GM23248 (cell line): ENCODE results near the gene KIF16B. TPM values are rescaled to one million over a fixed set of nuclear protein-coding genes. Genes with fewer than 3 reads are reported as not detected.
"Not testable (repeated sequence)": the region's sequence is repeated elsewhere in the genome, so short reads cannot be mapped to it uniquely, and the experiment has no call there.

Source experiments
- DNase-seq: peaks from one replicate; pipeline ENCODE4 v3.0.0-alpha.2; 2015
- H2AFZ ChIP-seq: fragments of 200-600 bp; sonication (generic); 2 replicates; pipeline ENCODE4 v1.6.1; 2016; ENCODE audit warnings: antibody characterized with exemption
- H3F3A ChIP-seq: fragments of 200-600 bp; sonication (generic); 2 replicates; pipeline ENCODE4 v1.6.1; 2016; ENCODE audit warnings: mild to moderate bottlenecking, antibody characterized with exemption, mixed run types; ENCODE audit not compliant: insufficient read depth
- H3K27ac ChIP-seq: fragments of 200-600 bp; sonication (generic); 2 replicates; pipeline ENCODE4 v1.5.1; 2016; ENCODE audit warnings: mild to moderate bottlenecking
- H3K27me3 ChIP-seq: fragments of 200-600 bp; sonication (generic); replicated peaks from 2 replicates; pipeline ENCODE4 v1.6.1; 2016; ENCODE audit warnings: mild to moderate bottlenecking; ENCODE audit not compliant: insufficient read depth
- H3K36me3 ChIP-seq: fragments of 200-600 bp; sonication (generic); 2 replicates; pipeline ENCODE4 v1.6.1; 2016; ENCODE audit warnings: low read depth, mild to moderate bottlenecking
- H3K4me1 ChIP-seq: fragments of 200-600 bp; sonication (generic); 2 replicates; pipeline ENCODE4 v1.6.1; 2016; ENCODE audit warnings: mild to moderate bottlenecking; ENCODE audit not compliant: insufficient read depth
- H3K4me2 ChIP-seq: fragments of 200-600 bp; sonication (generic); one replicate; pipeline ENCODE4 v1.6.1; 2016; ENCODE audit warnings: mild to moderate bottlenecking; ENCODE audit not compliant: unreplicated experiment
- H3K4me3 ChIP-seq: fragments of 200-600 bp; sonication (generic); 2 replicates; pipeline ENCODE4 v1.5.1; 2016; ENCODE audit warnings: mild to moderate bottlenecking
- H3K79me2 ChIP-seq: fragments of 200-600 bp; sonication (generic); 2 replicates; pipeline ENCODE4 v1.6.1; 2016; ENCODE audit warnings: mild to moderate bottlenecking; ENCODE audit not compliant: insufficient read depth
- H3K9ac ChIP-seq: fragments of 200-600 bp; sonication (generic); 2 replicates; pipeline ENCODE4 v1.6.1; 2016; ENCODE audit warnings: mild to moderate bottlenecking
- H3K9me2 ChIP-seq: fragments of 200-600 bp; sonication (generic); 2 replicates; pipeline ENCODE4 v1.6.1; 2016; ENCODE audit warnings: mixed run types, mild to moderate bottlenecking, moderate library complexity; ENCODE audit not compliant: insufficient read depth
- H3K9me3 ChIP-seq: fragments of 200-600 bp; sonication (generic); one replicate; pipeline ENCODE4 v1.6.1; 2017; ENCODE audit warnings: low read depth
- H4K20me1 ChIP-seq: fragments of 200-600 bp; sonication (generic); 2 replicates; pipeline ENCODE4 v1.6.0; 2016; ENCODE audit not compliant: insufficient read depth
- EZH2 ChIP-seq: fragments of 200-600 bp; sonication (generic); IDR thresholded peaks from 2 replicates; pipeline ENCODE4 v1.6.1; 2018; ENCODE audit warnings: antibody characterized with exemption, mild to moderate bottlenecking; ENCODE audit not compliant: insufficient read depth, poor library complexity, severe bottlenecking
- EZH2phosphoT487 ChIP-seq: fragments of 200-600 bp; sonication (generic); IDR thresholded peaks from 2 replicates; pipeline ENCODE4 v1.6.1; 2018; ENCODE audit warnings: antibody characterized with exemption, moderate library complexity, mild to moderate bottlenecking, low read depth; ENCODE audit not compliant: insufficient read depth
- WGBS, 2 experiments: methylation state at CpG; one replicate each; pipeline ENCODE4 v1.1.6; 2015 to 2017; ENCODE audit warnings: low lambda C conversion rate in 2 of 2, low coverage in 1 of 2; ENCODE audit errors: missing lambda C conversion rate in 2 of 2; 5-methylcytosine and 5-hydroxymethylcytosine counted together
- in situ Hi-C: fragments of 300-500 bp; cut with MboI; formaldehyde crosslinking; loops from 2 replicates; pipeline ENCODE4 v1.15.0; 2020
- polyA plus RNA-seq: library from polyadenylated mRNA; unstranded; fragments of >200 nt; fragmentation: Nextera tagmentation; extraction: Ambion mirVana; gene quantifications from 2 replicates; pipeline ENCODE4 v1.2.1, GENCODE V29; 2016
- total RNA-seq: library from RNA; depleted of rRNA; stranded (reverse); fragments of >200 nt; shearing (Covaris generic); gene quantifications from 2 replicates; pipeline ENCODE4 v1.2.3, GENCODE V29; 2014

Gene KIF16B
- total and polyA plus RNA-seq, 2 experiments from 2014 or later, result 1.7 to 2.6 TPM

- H3K27ac ChIP-seq, result no peak overlapping the region
- H3K36me3 ChIP-seq, result no peaks in the 10 kb centered on the region
- no peak overlapping the region for H2AFZ ChIP-seq
- no peaks in the 10 kb centered on the region for H3K79me2 ChIP-seq
- H3K4me3 ChIP-seq, result no peak overlapping the region
- WGBS, 2 experiments, result 74 to 81% methylated on average over 9 of the region's 9 CpGs
- no peaks in the 10 kb centered on the region for H3K27me3 ChIP-seq
- DNase-seq, result no peak
- no peak overlapping the region for H3K4me2 ChIP-seq
- in situ Hi-C loops, result no loop called here
- H3F3A ChIP-seq, result no peaks in the 10 kb centered on the region
- H3K9ac ChIP-seq, result no peak overlapping the region
- no peaks in the 10 kb centered on the region for H3K9me3 ChIP-seq
- no peaks in the 10 kb centered on the region for H4K20me1 ChIP-seq
- H3K9me2 ChIP-seq, result no peaks in the 10 kb centered on the region
- H3K4me1 ChIP-seq, result 0 out of 2 replicates have a peak, but pooled peaks cover 3% of the 10 kb centered on the region
- TF ChIP-seq EZH2 (no peak), EZH2phosphoT487 (no peak)
Observed at GRCh38 chr20:16526433-16527380, 46.5 kb downstream of the KIF16B start.

- H3K9ac ChIP-seq, H4K20me1 ChIP-seq, H3K4me2 ChIP-seq, DNase-seq, H2AFZ ChIP-seq, H3K9me2 ChIP-seq, H3F3A ChIP-seq, H3K9me3 ChIP-seq, H3K79me2 ChIP-seq, H3K36me3 ChIP-seq, H3K27me3 ChIP-seq, in situ Hi-C loops, H3K4me3 ChIP-seq, H3K27ac ChIP-seq, H3K4me1 ChIP-seq: not testable (repeated sequence)
- 79 to 82% methylated on average over 5 of the region's 5 CpGs for WGBS, 2 experiments
Observed at GRCh38 chr20:16522651-16523050, 50.6 kb downstream of the KIF16B start.

GRCh38 chr20:16520154-16520553, 53.1 kb downstream of the KIF16B start:
- Histone ChIP-seq H3K36me3 (no peaks in the 10 kb centered on the region), H3K9me2 (no peaks in the 10 kb centered on the region), H3K9me3 (no peaks in the 10 kb centered on the region), H3K4me1 (no peaks in the 10 kb centered on the region), H3K9ac (no peak overlapping the region), H3K27me3 (no peaks in the 10 kb centered on the region), H3K4me2 (no peak overlapping the region), H3K79me2 (no peaks in the 10 kb centered on the region), H3K27ac (no peak overlapping the region), H3K4me3 (no peak overlapping the region), H2AFZ (no peak overlapping the region), H3F3A (no peaks in the 10 kb centered on the region), H4K20me1 (no peaks in the 10 kb centered on the region)
- DNase-seq, result no peak
- WGBS, 2 experiments, result 84 to 86% methylated on average over 5 of the region's 5 CpGs
- in situ Hi-C loops, result no loop called here
- TF ChIP-seq EZH2 (no peak), EZH2phosphoT487 (no peak)

GRCh38 chr20:16519673-16520072, 53.6 kb downstream of the KIF16B start:
- in situ Hi-C loops, H3K4me2 ChIP-seq: not testable (repeated sequence)

GRCh38 chr20:16518784-16519084, 54.5 kb downstream of the KIF16B start:
- TF ChIP-seq EZH2phosphoT487, result no peak
- no peak for TF ChIP-seq EZH2
- H3K27me3 ChIP-seq, result no peaks in the 10 kb centered on the region
- H3K4me3 ChIP-seq, result no peak overlapping the region
- in situ Hi-C loops, result no loop called here
- no peaks in the 10 kb centered on the region for H3K36me3 ChIP-seq
- H3F3A ChIP-seq, result no peaks in the 10 kb centered on the region
- H2AFZ ChIP-seq, result no peak overlapping the region
- H3K4me2 ChIP-seq, result no peak overlapping the region
- no peaks in the 10 kb centered on the region for H3K79me2 ChIP-seq
- no peak overlapping the region for H3K9ac ChIP-seq
- no peak for DNase-seq
- H3K27ac ChIP-seq, result no peak overlapping the region
- H3K9me2 ChIP-seq, result no peaks in the 10 kb centered on the region
- no peaks in the 10 kb centered on the region for H4K20me1 ChIP-seq
- H3K4me1 ChIP-seq, result no peaks in the 10 kb centered on the region
- H3K9me3 ChIP-seq, result no peaks in the 10 kb centered on the region
- WGBS, 2 experiments, result 88 to 90% methylated on average over 4 of the region's 4 CpGs

More at GRCh38 chr20:16519673-16520072, 53.6 kb downstream of the KIF16B start:
- H4K20me1 ChIP-seq, H3K27ac ChIP-seq, H3K36me3 ChIP-seq, H3K9me3 ChIP-seq, H3K4me1 ChIP-seq, H3K27me3 ChIP-seq, H3F3A ChIP-seq, DNase-seq, H3K9ac ChIP-seq, H3K9me2 ChIP-seq, H3K4me3 ChIP-seq, H3K79me2 ChIP-seq, H2AFZ ChIP-seq: not testable (repeated sequence)
- WGBS, 2 experiments, result 69 to 78% methylated on average over 8 of the region's 8 CpGs
